Ishikawa (cell line): ENCODE measurements around the gene TTF1.

Source experiments
- CREB1 ChIP-seq: IDR thresholded peaks from 2 replicates; pipeline ENCODE4 v1.6.1; 2012; ENCODE audit warnings: low read depth
- EGR1 ChIP-seq: IDR thresholded peaks from 2 replicates; pipeline ENCODE4 v1.6.1; 2012
- EP300 ChIP-seq: IDR thresholded peaks from 2 replicates; pipeline ENCODE4 v1.6.1; 2012; ENCODE audit warnings: borderline replicate concordance
- FOXM1 ChIP-seq: IDR thresholded peaks from 2 replicates; pipeline ENCODE4 v1.6.1; 2012; ENCODE audit warnings: low read depth, borderline replicate concordance
- RAD21 ChIP-seq: IDR thresholded peaks from 2 replicates; pipeline ENCODE4 v1.6.1; 2012; ENCODE audit warnings: low read depth
- TAF1 ChIP-seq: IDR thresholded peaks from 2 replicates; pipeline ENCODE4 v1.6.1; 2012; ENCODE audit warnings: low read depth, mild to moderate bottlenecking
- TCF12 ChIP-seq: IDR thresholded peaks from 2 replicates; pipeline ENCODE4 v1.6.1; 2012; ENCODE audit warnings: low read depth
- YY1 ChIP-seq: IDR thresholded peaks from 2 replicates; pipeline ENCODE4 v1.6.1; 2012; ENCODE audit warnings: low read depth
- ZBTB7A ChIP-seq: IDR thresholded peaks from 2 replicates; pipeline ENCODE4 v1.6.1; 2012; ENCODE audit warnings: low read depth
- TF ChIP-seq, protein P1 (sequence below): IDR thresholded peaks from 2 replicates; pipeline ENCODE4 v1.6.1; 2012
- TF ChIP-seq, protein P2 (sequence below): IDR thresholded peaks from 2 replicates; pipeline ENCODE4 v1.6.1; 2012; ENCODE audit warnings: low read depth, mild to moderate bottlenecking

DNA sequence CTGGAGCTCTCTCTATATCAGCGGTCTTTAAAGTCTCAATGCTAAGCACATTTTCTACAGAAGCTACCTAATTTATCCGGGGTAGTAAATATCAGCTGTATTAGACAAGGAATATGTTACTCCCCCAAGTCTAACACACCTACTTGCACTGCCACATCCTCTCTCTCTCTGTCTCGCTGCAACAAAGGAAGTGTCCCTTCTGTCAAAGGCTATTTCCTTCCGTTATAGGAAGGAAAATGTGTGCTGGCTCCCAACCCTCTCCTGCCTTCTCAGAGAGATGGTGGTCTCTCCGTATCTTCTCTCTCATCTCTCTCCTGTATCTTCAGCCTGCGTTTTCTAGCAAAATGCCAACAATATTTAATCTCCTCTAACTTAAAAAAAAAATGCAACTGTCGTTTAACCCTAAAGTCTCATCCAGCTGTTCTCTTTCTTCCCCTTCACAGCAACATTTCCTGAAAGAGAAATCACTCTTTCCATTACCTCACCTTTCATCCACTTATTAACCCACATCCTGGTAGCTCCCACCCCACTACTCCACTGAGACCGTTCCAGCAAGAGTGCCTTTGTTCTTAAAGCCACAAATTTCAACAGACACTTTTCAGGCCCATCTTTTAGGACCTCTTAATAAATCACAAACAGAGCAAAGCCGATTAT is 2.3 kb downstream of the TTF1 start:
- no peak for TF ChIP-seq RAD21
- no peak for TF ChIP-seq CREB1
- no peak for TF ChIP-seq YY1
- no peak for TF ChIP-seq TAF1
- TF ChIP-seq FOXM1, result no peak
- no peak for TF ChIP-seq EP300
- TF ChIP-seq TCF12, result no peak
- TF ChIP-seq, protein P1, sequence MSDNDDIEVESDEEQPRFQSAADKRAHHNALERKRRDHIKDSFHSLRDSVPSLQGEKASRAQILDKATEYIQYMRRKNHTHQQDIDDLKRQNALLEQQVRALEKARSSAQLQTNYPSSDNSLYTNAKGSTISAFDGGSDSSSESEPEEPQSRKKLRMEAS, result no peak
- TF ChIP-seq EGR1, result no peak
- TF ChIP-seq ZBTB7A, result no peak
- TF ChIP-seq, protein P2, sequence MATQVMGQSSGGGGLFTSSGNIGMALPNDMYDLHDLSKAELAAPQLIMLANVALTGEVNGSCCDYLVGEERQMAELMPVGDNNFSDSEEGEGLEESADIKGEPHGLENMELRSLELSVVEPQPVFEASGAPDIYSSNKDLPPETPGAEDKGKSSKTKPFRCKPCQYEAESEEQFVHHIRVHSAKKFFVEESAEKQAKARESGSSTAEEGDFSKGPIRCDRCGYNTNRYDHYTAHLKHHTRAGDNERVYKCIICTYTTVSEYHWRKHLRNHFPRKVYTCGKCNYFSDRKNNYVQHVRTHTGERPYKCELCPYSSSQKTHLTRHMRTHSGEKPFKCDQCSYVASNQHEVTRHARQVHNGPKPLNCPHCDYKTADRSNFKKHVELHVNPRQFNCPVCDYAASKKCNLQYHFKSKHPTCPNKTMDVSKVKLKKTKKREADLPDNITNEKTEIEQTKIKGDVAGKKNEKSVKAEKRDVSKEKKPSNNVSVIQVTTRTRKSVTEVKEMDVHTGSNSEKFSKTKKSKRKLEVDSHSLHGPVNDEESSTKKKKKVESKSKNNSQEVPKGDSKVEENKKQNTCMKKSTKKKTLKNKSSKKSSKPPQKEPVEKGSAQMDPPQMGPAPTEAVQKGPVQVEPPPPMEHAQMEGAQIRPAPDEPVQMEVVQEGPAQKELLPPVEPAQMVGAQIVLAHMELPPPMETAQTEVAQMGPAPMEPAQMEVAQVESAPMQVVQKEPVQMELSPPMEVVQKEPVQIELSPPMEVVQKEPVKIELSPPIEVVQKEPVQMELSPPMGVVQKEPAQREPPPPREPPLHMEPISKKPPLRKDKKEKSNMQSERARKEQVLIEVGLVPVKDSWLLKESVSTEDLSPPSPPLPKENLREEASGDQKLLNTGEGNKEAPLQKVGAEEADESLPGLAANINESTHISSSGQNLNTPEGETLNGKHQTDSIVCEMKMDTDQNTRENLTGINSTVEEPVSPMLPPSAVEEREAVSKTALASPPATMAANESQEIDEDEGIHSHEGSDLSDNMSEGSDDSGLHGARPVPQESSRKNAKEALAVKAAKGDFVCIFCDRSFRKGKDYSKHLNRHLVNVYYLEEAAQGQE, result no peak
